Ovary (tissue), 9 donors: ENCODE data around the gene NBEA. TPM values are rescaled to one million over a fixed set of nuclear protein-coding genes. Genes with fewer than 3 reads are reported as not detected.

Experiments used
- DNase-seq, 5 donors: peaks; one replicate each; pipeline ENCODE4 v3.0.0-alpha.2; 2019 to 2020
- H3K27ac ChIP-seq, 2 donors: fragments of 200-600 bp; one replicate each; pipeline versions ENCODE4 v1.5.1 to v1.8.0; 2019 to 2022
- H3K27me3 ChIP-seq: fragments of 200-600 bp; one replicate; pipeline ENCODE4 v1.8.0; 2022
- H3K36me3 ChIP-seq: fragments of 200-600 bp; sonication (generic); one replicate; pipeline ENCODE4 v1.5.1; 2019
- H3K4me1 ChIP-seq: one replicate; pipeline ENCODE4 v1.8.1; 2013; ENCODE audit warnings: mild to moderate bottlenecking, moderate library complexity; ENCODE audit not compliant: insufficient read depth
- H3K4me3 ChIP-seq: fragments of 200-600 bp; sonication (generic); one replicate; pipeline ENCODE4 v1.5.1; 2017
- H3K9me3 ChIP-seq, 2 donors: fragments of 200-600 bp in 1 of 2; sonication (generic) in 1 of 2; one replicate each; pipeline versions ENCODE4 v1.5.1 to v1.8.1; 2013 to 2019; ENCODE audit warnings: mild to moderate bottlenecking in 1 of 2, moderate library complexity in 1 of 2
- EP300 ChIP-seq: sonication (generic); formaldehyde crosslinking; IDR thresholded peaks from one replicate; pipeline ENCODE4 v1.6.1; 2017; ENCODE audit warnings: antibody characterized with exemption
- POLR2A ChIP-seq: fragments of 450-650 bp; IDR thresholded peaks from one replicate; pipeline ENCODE4 v1.6.1; 2017; ENCODE audit warnings: antibody characterized with exemption, mild to moderate bottlenecking, moderate library complexity
- WGBS, 3 donors: extraction: QIAGEN DNeasy Blood & Tissue Kit in 1 of 3; methylation state at CpG; one replicate each; pipeline versions ENCODE4 v1.1.5 to v1.1.7; 2013 to 2017; 5-methylcytosine and 5-hydroxymethylcytosine counted together
- intact Hi-C, 4 donors: fragments of 100-400 bp; cut with DNase I; formaldehyde crosslinking; loops; one replicate each; pipeline versions ENCODE4 v1.11.0 to v1.15.1; 2022 to 2023
- polyA plus RNA-seq, 2 donors: library from polyadenylated mRNA; stranded (reverse); fragments of 200-250 nt in 1 of 2; fragments of 350-450 nt in 1 of 2; fragmentation: Illumina TruSeq in 1 of 2; extraction: RNeasy Lipid Tissue Mini Kit (QIAGEN cat#74804) in 1 of 2; gene quantifications; one replicate each; pipeline ENCODE4 v1.2.3, GENCODE V29; 2013 to 2014
- total RNA-seq, 7 donors: library from RNA; depleted of rRNA in 2 of 7; stranded (reverse); fragments of >200 nt in 2 of 7; fragmentation: NEBNext Ultra II Directional in 3 of 7; extraction: Animal tissue kit (Norgen Biotek cat#: 25700) in 3 of 7; gene quantifications; one replicate each; pipeline versions ENCODE4 v1.1.0 to v1.2.4, GENCODE V29; 2016 to 2023
- TF ChIP-seq, protein P1 (sequence below), 3 donors: fragments of 450-650 bp in 2 of 3; fragments of 200-600 bp in 1 of 3; IDR thresholded peaks; one replicate each; pipeline versions ENCODE4 v1.5.1 to v1.8.0; 2016 to 2022; ENCODE audit warnings: antibody characterized with exemption in 3 of 3, mild to moderate bottlenecking in 1 of 3
- donor health status: DM: no; HTN: no; CAD: no; lungs with moderate emphysema.
- donor health status: DM: no; HTN: no; CAD: no.
- donor health status: Bipolar disorder and iron deficiency.
- donor health status: DM: yes; HTN: yes; CAD: no.
- donor health status: DM: no; HTN: no; CAD: no.
- donor health status: DM: yes; HTN: yes; CAD: no.

The NBEA gene
- total and polyA plus RNA-seq, 9 donors = 5.8 to 18.9 (median 16.0) TPM

DNA sequence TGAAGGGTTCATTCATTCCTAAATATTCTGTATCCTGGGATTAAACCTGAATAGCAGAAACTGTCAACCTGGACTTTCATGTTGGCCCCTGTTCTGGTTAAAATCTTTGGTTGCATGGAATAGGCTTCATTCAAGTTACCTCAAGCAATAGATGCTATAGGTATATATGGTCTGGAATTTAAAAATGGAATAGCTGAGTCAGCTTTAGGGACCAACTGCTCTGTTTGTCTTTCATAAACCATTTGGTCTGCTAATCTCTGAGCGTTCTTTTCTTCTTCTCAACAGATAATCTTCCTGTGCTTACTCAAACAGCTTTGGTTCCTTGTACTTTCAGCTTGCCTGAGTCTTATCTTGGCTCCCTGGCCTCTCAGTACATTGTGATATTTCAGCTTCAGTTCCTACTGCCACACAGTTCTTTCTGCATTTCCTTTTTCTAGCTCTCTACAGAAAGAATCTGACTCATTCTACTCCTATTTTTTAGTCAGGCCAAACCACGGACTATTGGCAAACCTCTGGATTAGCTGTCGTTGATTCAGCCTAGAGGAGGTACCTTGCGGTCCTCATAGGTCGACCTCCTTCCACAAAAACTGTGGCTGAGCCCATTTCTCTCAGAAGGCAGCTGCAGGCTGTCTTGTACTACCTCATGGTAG, 570.3 kb downstream of the NBEA start:
- 11 to 17% (median 16%) methylated on average over 5 of the region's 5 CpGs for WGBS, 3 donors

GRCh38 chr13:35514061-35514477, 572.0 kb downstream of the NBEA start:
- H3K9me3 ChIP-seq = no peaks in the 10 kb centered on the region
- H3K36me3 ChIP-seq = no peaks in the 10 kb centered on the region
- TF ChIP-seq POLR2A (no peak), EP300 (no peak)
- TF ChIP-seq, protein P1, sequence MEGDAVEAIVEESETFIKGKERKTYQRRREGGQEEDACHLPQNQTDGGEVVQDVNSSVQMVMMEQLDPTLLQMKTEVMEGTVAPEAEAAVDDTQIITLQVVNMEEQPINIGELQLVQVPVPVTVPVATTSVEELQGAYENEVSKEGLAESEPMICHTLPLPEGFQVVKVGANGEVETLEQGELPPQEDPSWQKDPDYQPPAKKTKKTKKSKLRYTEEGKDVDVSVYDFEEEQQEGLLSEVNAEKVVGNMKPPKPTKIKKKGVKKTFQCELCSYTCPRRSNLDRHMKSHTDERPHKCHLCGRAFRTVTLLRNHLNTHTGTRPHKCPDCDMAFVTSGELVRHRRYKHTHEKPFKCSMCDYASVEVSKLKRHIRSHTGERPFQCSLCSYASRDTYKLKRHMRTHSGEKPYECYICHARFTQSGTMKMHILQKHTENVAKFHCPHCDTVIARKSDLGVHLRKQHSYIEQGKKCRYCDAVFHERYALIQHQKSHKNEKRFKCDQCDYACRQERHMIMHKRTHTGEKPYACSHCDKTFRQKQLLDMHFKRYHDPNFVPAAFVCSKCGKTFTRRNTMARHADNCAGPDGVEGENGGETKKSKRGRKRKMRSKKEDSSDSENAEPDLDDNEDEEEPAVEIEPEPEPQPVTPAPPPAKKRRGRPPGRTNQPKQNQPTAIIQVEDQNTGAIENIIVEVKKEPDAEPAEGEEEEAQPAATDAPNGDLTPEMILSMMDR (IDR thresholded peaks at IDR 0.05) = no peak
- H3K4me1 ChIP-seq = no peaks in the 10 kb centered on the region
- intact Hi-C loops = no loop called here
- no peak overlapping the region for H3K4me3 ChIP-seq
- DNase-seq = no peak
- no peak overlapping the region for H3K27ac ChIP-seq
- WGBS, 3 donors = 94 to 95% (median 95%) methylated on average over 7 of the region's 7 CpGs
- no peaks in the 10 kb centered on the region for H3K27me3 ChIP-seq

More for the DNA sequence above, 570.3 kb downstream of the NBEA start:
- H3K4me1 ChIP-seq = no peaks in the 10 kb centered on the region
- peak in 4 of 5 donors; percentile 23 to 43 (median 40) for DNase-seq
- intact Hi-C loops = no loop called here
- no peaks in the 10 kb centered on the region for H3K9me3 ChIP-seq
- no peak overlapping the region for H3K27ac ChIP-seq
- no peaks in the 10 kb centered on the region for H3K27me3 ChIP-seq
- TF ChIP-seq POLR2A = no peak
- no peak for TF ChIP-seq EP300
- TF ChIP-seq, protein P1 (IDR thresholded peaks at IDR 0.05) = no peak
- no peaks in the 10 kb centered on the region for H3K36me3 ChIP-seq
- H3K4me3 ChIP-seq = no peak overlapping the region

GRCh38 chr13:35514801-35515502, 572.9 kb downstream of the NBEA start:
- no peak overlapping the region for H3K4me3 ChIP-seq
- 76 to 79% (median 77%) methylated on average over 6 of the region's 6 CpGs for WGBS, 3 donors
- H3K4me1 ChIP-seq = no peaks in the 10 kb centered on the region
- H3K27me3 ChIP-seq = no peaks in the 10 kb centered on the region
- TF ChIP-seq, protein P1 (IDR thresholded peaks at IDR 0.05) = no peak
- no peak for TF ChIP-seq EP300
- TF ChIP-seq POLR2A = no peak
- no peaks in the 10 kb centered on the region for H3K9me3 ChIP-seq
- H3K36me3 ChIP-seq = no peaks in the 10 kb centered on the region
- no peak for DNase-seq
- no peak overlapping the region for H3K27ac ChIP-seq
- intact Hi-C loops = no loop called here

- TF ChIP-seq EP300 (no peak), POLR2A (no peak)
- TF ChIP-seq, protein P1 (IDR thresholded peaks at IDR 0.05) = no peak
- no peaks in the 10 kb centered on the region for H3K36me3 ChIP-seq
- H3K27me3 ChIP-seq = no peaks in the 10 kb centered on the region
- H3K4me3 ChIP-seq = no peak overlapping the region
- no peaks in the 10 kb centered on the region for H3K4me1 ChIP-seq
- WGBS, 3 donors = 90 to 91% (median 90%) methylated on average over 5 of the region's 5 CpGs
- intact Hi-C loops = no loop called here
- no peak overlapping the region for H3K27ac ChIP-seq
- H3K9me3 ChIP-seq = no peaks in the 10 kb centered on the region
- DNase-seq = no peak
Measured at GRCh38 chr13:35518337-35518946, 576.4 kb downstream of the NBEA start.
